Right atrium auricular region (tissue), 2 donors: Measurements from ENCODE around the gene MGAT4C. TPM values are rescaled to one million over a fixed set of nuclear protein-coding genes. Genes with fewer than 3 reads are reported as not detected.

ENCODE experiments used
- DNase-seq: peaks from one replicate; pipeline ENCODE4 v3.0.0-alpha.2; 2019; ENCODE audit warnings: low spot score
- H3K27ac ChIP-seq, 2 donors: fragments of 200-600 bp; sonication (generic); 1 replicate in 1 of 2; 2 replicates in 1 of 2; pipeline ENCODE4 v1.5.1; 2016 to 2019
- H3K27me3 ChIP-seq, 2 donors: fragments of 200-600 bp; sonication (generic); one replicate each; pipeline versions ENCODE4 v1.5.1 to v1.6.0; 2017 to 2019
- H3K36me3 ChIP-seq: fragments of 200-600 bp; sonication (generic); one replicate; pipeline ENCODE4 v1.5.1; 2016
- H3K4me1 ChIP-seq, 2 donors: fragments of 200-600 bp; sonication (generic); one replicate each; pipeline versions ENCODE4 v1.5.1 to v1.6.0; 2017 to 2019
- H3K4me3 ChIP-seq, 2 donors: fragments of 200-600 bp; sonication (generic); 1 replicate in 1 of 2; 2 replicates in 1 of 2; pipeline ENCODE4 v1.5.1; 2017 to 2019; ENCODE audit warnings: mild to moderate bottlenecking in 1 of 2, moderate library complexity in 1 of 2
- H3K9me3 ChIP-seq, 2 donors: fragments of 200-600 bp; sonication (generic); one replicate each; pipeline ENCODE4 v1.5.1; 2019
- CTCF ChIP-seq, 2 donors: fragments of 200-600 bp; sonication (generic); IDR thresholded peaks; one replicate each; pipeline ENCODE4 v1.5.1; 2019; ENCODE audit warnings: antibody characterized with exemption in 2 of 2
- total RNA-seq, 2 donors: library from RNA; depleted of rRNA; stranded (reverse); fragments of >200 nt; gene quantifications; one replicate each; pipeline ENCODE4 v1.1.0, GENCODE V29; 2016

Gene MGAT4C
- total RNA-seq, 2 donors from 2014 or later: 2.1 to 3.2 TPM

- Histone ChIP-seq H3K36me3 (no peaks in the 10 kb centered on the region), H3K9me3 (no peaks in the 10 kb centered on the region), H3K27ac (no peak overlapping the region), H3K4me1 (no peaks in the 10 kb centered on the region), H3K27me3 (no peaks in the 10 kb centered on the region), H3K4me3 (no peak overlapping the region)
- TF ChIP-seq CTCF (IDR thresholded peaks at IDR 0.05): no peak
- no peak for DNase-seq
Measured at GRCh38 chr12:86241600-86241999, 14.6 kb downstream of the MGAT4C start.

GRCh38 chr12:86234316-86234855 is 21.8 kb downstream of the MGAT4C start:
- no peak for DNase-seq
- Histone ChIP-seq H3K27ac (no peak overlapping the region), H3K4me1 (no peaks in the 10 kb centered on the region), H3K4me3 (no peak overlapping the region), H3K9me3 (no peaks in the 10 kb centered on the region), H3K36me3 (no peaks in the 10 kb centered on the region), H3K27me3 (no peaks in the 10 kb centered on the region)
- no peak for TF ChIP-seq CTCF (IDR thresholded peaks at IDR 0.05)

- DNase-seq: no peak
- Histone ChIP-seq H3K36me3 (no peaks in the 10 kb centered on the region), H3K4me3 (no peak overlapping the region), H3K9me3 (no peaks in the 10 kb centered on the region), H3K27me3 (no peaks in the 10 kb centered on the region), H3K27ac (no peak overlapping the region), H3K4me1 (no peaks in the 10 kb centered on the region)
- TF ChIP-seq CTCF (IDR thresholded peaks at IDR 0.05): no peak
Measured at GRCh38 chr12:86233126-86233525, 23.1 kb downstream of the MGAT4C start.

- no peak overlapping the region for H3K4me3 ChIP-seq
- no peak for TF ChIP-seq CTCF (IDR thresholded peaks at IDR 0.05)
- no peaks in the 10 kb centered on the region for H3K4me1 ChIP-seq
- no peaks in the 10 kb centered on the region for H3K27me3 ChIP-seq
- no peaks in the 10 kb centered on the region for H3K9me3 ChIP-seq
- no peak for DNase-seq
- H3K27ac ChIP-seq: no peak overlapping the region
- no peaks in the 10 kb centered on the region for H3K36me3 ChIP-seq
Measured at GRCh38 chr12:86230516-86231146, 25.6 kb downstream of the MGAT4C start.

- no peaks in the 10 kb centered on the region for H3K27me3 ChIP-seq
- DNase-seq: no peak
- no peaks in the 10 kb centered on the region for H3K36me3 ChIP-seq
- no peaks in the 10 kb centered on the region for H3K9me3 ChIP-seq
- no peak for TF ChIP-seq CTCF (IDR thresholded peaks at IDR 0.05)
- H3K27ac ChIP-seq: no peak overlapping the region
- H3K4me3 ChIP-seq: no peak overlapping the region
- no peaks in the 10 kb centered on the region for H3K4me1 ChIP-seq
Measured at GRCh38 chr12:86229772-86230171, 26.4 kb downstream of the MGAT4C start.

GRCh38 chr12:86228656-86229055 is 27.5 kb downstream of the MGAT4C start:
- no peak for DNase-seq
- H3K27me3 ChIP-seq: no peaks in the 10 kb centered on the region
- no peaks in the 10 kb centered on the region for H3K9me3 ChIP-seq
- no peak for TF ChIP-seq CTCF (IDR thresholded peaks at IDR 0.05)
- no peak overlapping the region for H3K27ac ChIP-seq
- no peak overlapping the region for H3K4me3 ChIP-seq
- no peaks in the 10 kb centered on the region for H3K36me3 ChIP-seq
- H3K4me1 ChIP-seq: no peaks in the 10 kb centered on the region
